HepG2 (cell line): ENCODE data around the gene BCAM. TPM values are rescaled to one million over a fixed set of nuclear protein-coding genes. Genes with fewer than 3 reads are reported as not detected.

Experiments used
- AHR ChIP-seq: IDR thresholded peaks from 2 replicates; pipeline ENCODE4 v1.6.1; 2018; ENCODE audit warnings: missing genetic modification reagents, missing compliant biosample characterization
- ARNT ChIP-seq: fragments of 450-650 bp; IDR thresholded peaks from 2 replicates; pipeline ENCODE4 v1.6.1; 2017
- BORCS8-MEF2B ChIP-seq: sonication (generic); formaldehyde crosslinking; IDR thresholded peaks from 2 replicates; pipeline ENCODE4 v1.8.0; 2022; ENCODE audit warnings: mild to moderate bottlenecking, missing genetic modification reagents
- BRCA1 ChIP-seq: sonication (generic); formaldehyde crosslinking; IDR thresholded peaks from 2 replicates; pipeline ENCODE4 v1.4.0; 2020; ENCODE audit warnings: missing genetic modification reagents
- FOXJ3 ChIP-seq: sonication (generic); formaldehyde crosslinking; IDR thresholded peaks from 2 replicates; pipeline ENCODE4 v1.4.0; 2020; ENCODE audit warnings: missing genetic modification reagents, mild to moderate bottlenecking, borderline replicate concordance
- GATAD1 ChIP-seq: IDR thresholded peaks from 2 replicates; pipeline ENCODE4 v1.6.1; 2016; ENCODE audit warnings: missing genetic modification reagents, missing compliant biosample characterization
- GATAD2A ChIP-seq: IDR thresholded peaks from 2 replicates; pipeline ENCODE4 v1.6.1; 2016
- KDM5A ChIP-seq: fragments of 200-600 bp; sonication (generic); IDR thresholded peaks from 2 replicates; pipeline ENCODE4 v1.7.0; 2018; ENCODE audit warnings: antibody characterized with exemption, mild to moderate bottlenecking, low read length, borderline replicate concordance
- MTA3 ChIP-seq: sonication (generic); formaldehyde crosslinking; IDR thresholded peaks from 2 replicates; pipeline ENCODE4 v1.4.0; 2020; ENCODE audit warnings: missing genetic modification reagents
- NFE2L1 ChIP-seq: sonication (generic); formaldehyde crosslinking; IDR thresholded peaks from 2 replicates; pipeline ENCODE4 v1.4.0; 2020; ENCODE audit warnings: missing genetic modification reagents, mild to moderate bottlenecking, borderline replicate concordance
- PAX8 ChIP-seq: sonication (generic); formaldehyde crosslinking; IDR thresholded peaks from 2 replicates; pipeline ENCODE4 v1.8.0; 2022; ENCODE audit warnings: mild to moderate bottlenecking, missing genetic modification reagents, borderline replicate concordance
- POGZ ChIP-seq: sonication (generic); formaldehyde crosslinking; IDR thresholded peaks from 2 replicates; pipeline ENCODE4 v1.4.0; 2020; ENCODE audit warnings: mild to moderate bottlenecking, missing genetic modification reagents
- PTBP1 ChIP-seq: fragments of 200-400 bp; formaldehyde crosslinking; IDR thresholded peaks from 2 replicates; pipeline ENCODE4 v1.6.1; 2018; ENCODE audit warnings: low read length, low read depth; ENCODE audit not compliant: poor library complexity, severe bottlenecking
- RCOR2 ChIP-seq: IDR thresholded peaks from 2 replicates; pipeline ENCODE4 v1.6.1; 2016; ENCODE audit warnings: missing biosample characterization, missing genetic modification reagents
- SP140L ChIP-seq: sonication (generic); formaldehyde crosslinking; IDR thresholded peaks from 2 replicates; pipeline ENCODE4 v1.4.0; 2020; ENCODE audit warnings: missing genetic modification reagents, borderline replicate concordance
- SP2 ChIP-seq: sonication (generic); formaldehyde crosslinking; IDR thresholded peaks from 2 replicates; pipeline ENCODE4 v1.5.1; 2020; ENCODE audit warnings: mild to moderate bottlenecking, missing genetic modification reagents
- TAF1 ChIP-seq: sonication (generic); formaldehyde crosslinking; IDR thresholded peaks from 2 replicates; pipeline ENCODE4 v1.4.0; 2020; ENCODE audit warnings: missing genetic modification reagents
- ZFP36L1 ChIP-seq: sonication (generic); formaldehyde crosslinking; IDR thresholded peaks from 2 replicates; pipeline ENCODE4 v1.8.0; 2022; ENCODE audit warnings: mild to moderate bottlenecking, missing genetic modification reagents, moderate library complexity
- ZFP90 ChIP-seq: sonication (generic); formaldehyde crosslinking; IDR thresholded peaks from 2 replicates; pipeline ENCODE4 v1.8.0; 2022; ENCODE audit warnings: missing genetic modification reagents, mild to moderate bottlenecking, inconsistent platforms, borderline replicate concordance
- ZNF138 ChIP-seq: sonication (generic); formaldehyde crosslinking; IDR thresholded peaks from 2 replicates; pipeline ENCODE4 v1.5.0; 2020; ENCODE audit warnings: mild to moderate bottlenecking, low read depth, missing genetic modification reagents
- ZNF20 ChIP-seq: sonication (generic); formaldehyde crosslinking; IDR thresholded peaks from 2 replicates; pipeline ENCODE4 v1.4.0; 2020; ENCODE audit warnings: mild to moderate bottlenecking, moderate library complexity, missing genetic modification reagents
- ZNF766 ChIP-seq: sonication (generic); formaldehyde crosslinking; IDR thresholded peaks from 2 replicates; pipeline ENCODE4 v1.5.0; 2020; ENCODE audit warnings: missing genetic modification reagents, borderline replicate concordance
- polyA plus RNA-seq, 8 experiments: library from polyadenylated mRNA; depleted of rRNA in 3 of 8; stranded (reverse) in 7 of 8; unstranded in 1 of 8; fragments of >200 nt; fragmentation: Illumina TruSeq in 4 of 8; extraction: Trizol in 4 of 8; gene quantifications; 2 replicates each; pipeline versions ENCODE4 v1.2.1 to v1.2.3, GENCODE V29; 2011 to 2016; ENCODE audit warnings: low read depth in 4 of 8, missing spikeins in 1 of 8, mixed read lengths in 1 of 8; ENCODE audit not compliant: insufficient read depth in 1 of 8
- total RNA-seq, 5 experiments: library from RNA; depleted of rRNA; stranded (reverse); fragments of >200 nt; fragmentation: Illumina TruSeq; extraction: Trizol; gene quantifications; 2 replicates each; pipeline ENCODE4 v1.2.3, GENCODE V29; 2016; ENCODE audit warnings: low read depth in 1 of 5
- TF ChIP-seq, protein P1 (sequence below): sonication (generic); formaldehyde crosslinking; IDR thresholded peaks from 2 replicates; pipeline ENCODE4 v1.4.0; 2020; ENCODE audit warnings: missing genetic modification reagents, borderline replicate concordance
- TF ChIP-seq, protein P2 (sequence below): sonication (generic); formaldehyde crosslinking; IDR thresholded peaks from 2 replicates; pipeline ENCODE4 v1.5.0; 2020; ENCODE audit warnings: missing genetic modification reagents
- TF ChIP-seq, protein P3 (sequence below): sonication (generic); formaldehyde crosslinking; conservative IDR thresholded peaks from 2 replicates; pipeline ENCODE4 v1.8.0; 2022; ENCODE audit warnings: mild to moderate bottlenecking, moderate library complexity, missing genetic modification reagents
- TF ChIP-seq, protein P4 (sequence below): sonication (generic); formaldehyde crosslinking; IDR thresholded peaks from 2 replicates; pipeline ENCODE4 v1.5.0; 2020; ENCODE audit warnings: missing genetic modification reagents
- TF ChIP-seq, protein P5 (sequence below): sonication (generic); formaldehyde crosslinking; IDR thresholded peaks from 2 replicates; pipeline ENCODE4 v1.8.1; 2023; ENCODE audit warnings: mild to moderate bottlenecking, missing genetic modification reagents, borderline replicate concordance

The BCAM gene
- total and polyA plus RNA-seq, 2 of the 13 experiments (the other 11 are each of a cell fraction or from before 2014, with no cell fraction given), result 51.2 to 62.7 TPM

DNA sequence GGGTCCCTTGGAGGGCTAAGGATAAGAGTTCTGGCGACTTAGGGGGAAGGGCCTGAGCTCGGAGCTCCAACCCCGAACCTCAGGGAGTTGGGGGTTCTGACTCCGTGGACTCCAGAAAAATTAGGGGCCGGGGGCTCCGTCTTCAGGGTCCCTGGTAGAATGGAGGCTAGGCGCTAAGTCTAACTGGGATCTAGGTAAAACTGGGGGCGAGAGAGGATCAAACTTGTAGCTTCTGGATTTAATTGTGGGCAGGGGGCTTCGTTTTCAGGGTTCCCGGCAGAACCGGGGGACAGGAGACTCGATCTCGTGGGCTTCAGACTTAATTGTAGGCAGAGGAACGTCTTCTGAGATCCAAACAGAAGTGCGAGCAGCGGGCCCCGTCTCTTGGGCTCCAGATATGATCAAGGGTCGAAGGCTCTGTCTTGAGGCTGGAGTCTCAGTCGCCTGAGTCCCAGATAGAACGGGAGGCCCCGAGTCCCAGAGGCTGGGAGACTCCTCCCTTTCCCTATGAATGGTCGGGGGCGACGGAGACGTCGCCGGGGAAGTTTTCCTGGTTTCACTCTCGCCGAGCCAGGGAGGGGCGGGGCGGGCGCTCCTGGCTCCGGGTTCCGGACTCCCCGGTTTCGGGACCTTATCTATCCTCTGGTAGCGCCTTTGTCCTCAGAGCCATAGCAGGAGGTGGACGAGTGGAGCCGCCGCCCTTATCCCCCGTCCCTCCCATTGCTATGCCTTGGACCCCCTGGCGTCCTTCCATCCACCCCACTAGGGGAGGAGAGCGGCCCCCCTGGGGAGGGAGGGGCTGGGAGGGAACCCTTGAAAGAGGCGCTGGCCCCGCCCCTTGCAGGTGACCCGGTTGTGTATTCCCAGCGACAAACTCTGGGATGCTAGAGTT lies 38.5 kb downstream of the BCAM start (continued):
- TF ChIP-seq, protein P1, sequence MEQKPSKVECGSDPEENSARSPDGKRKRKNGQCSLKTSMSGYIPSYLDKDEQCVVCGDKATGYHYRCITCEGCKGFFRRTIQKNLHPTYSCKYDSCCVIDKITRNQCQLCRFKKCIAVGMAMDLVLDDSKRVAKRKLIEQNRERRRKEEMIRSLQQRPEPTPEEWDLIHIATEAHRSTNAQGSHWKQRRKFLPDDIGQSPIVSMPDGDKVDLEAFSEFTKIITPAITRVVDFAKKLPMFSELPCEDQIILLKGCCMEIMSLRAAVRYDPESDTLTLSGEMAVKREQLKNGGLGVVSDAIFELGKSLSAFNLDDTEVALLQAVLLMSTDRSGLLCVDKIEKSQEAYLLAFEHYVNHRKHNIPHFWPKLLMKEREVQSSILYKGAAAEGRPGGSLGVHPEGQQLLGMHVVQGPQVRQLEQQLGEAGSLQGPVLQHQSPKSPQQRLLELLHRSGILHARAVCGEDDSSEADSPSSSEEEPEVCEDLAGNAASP (CRISPR knock-in tag), result no peak
- TF ChIP-seq FOXJ3 (CRISPR knock-in tag), result no peak
- no peak for TF ChIP-seq PAX8 (CRISPR knock-in tag)
- no peak for TF ChIP-seq ZNF766
- no peak for TF ChIP-seq BORCS8-MEF2B (CRISPR knock-in tag)
- TF ChIP-seq, protein P2, sequence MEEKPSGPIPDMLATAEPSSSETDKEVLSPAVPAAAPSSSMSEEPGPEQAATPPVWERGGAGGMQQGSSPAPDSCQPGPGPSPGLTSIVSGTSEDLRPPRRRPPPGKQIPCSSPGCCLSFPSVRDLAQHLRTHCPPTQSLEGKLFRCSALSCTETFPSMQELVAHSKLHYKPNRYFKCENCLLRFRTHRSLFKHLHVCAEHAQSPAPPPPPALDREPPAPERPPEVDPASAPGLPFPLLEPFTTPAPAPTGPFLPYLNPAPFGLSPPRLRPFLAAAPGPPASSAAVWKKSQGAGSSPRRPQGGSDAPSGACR, result 0 out of 2 replicates have a peak, but pooled peaks have one; percentile 1
- TF ChIP-seq ZFP36L1 (CRISPR knock-in tag), result no peak
- TF ChIP-seq ZFP90 (CRISPR knock-in tag), result no peak
- TF ChIP-seq, protein P3, sequence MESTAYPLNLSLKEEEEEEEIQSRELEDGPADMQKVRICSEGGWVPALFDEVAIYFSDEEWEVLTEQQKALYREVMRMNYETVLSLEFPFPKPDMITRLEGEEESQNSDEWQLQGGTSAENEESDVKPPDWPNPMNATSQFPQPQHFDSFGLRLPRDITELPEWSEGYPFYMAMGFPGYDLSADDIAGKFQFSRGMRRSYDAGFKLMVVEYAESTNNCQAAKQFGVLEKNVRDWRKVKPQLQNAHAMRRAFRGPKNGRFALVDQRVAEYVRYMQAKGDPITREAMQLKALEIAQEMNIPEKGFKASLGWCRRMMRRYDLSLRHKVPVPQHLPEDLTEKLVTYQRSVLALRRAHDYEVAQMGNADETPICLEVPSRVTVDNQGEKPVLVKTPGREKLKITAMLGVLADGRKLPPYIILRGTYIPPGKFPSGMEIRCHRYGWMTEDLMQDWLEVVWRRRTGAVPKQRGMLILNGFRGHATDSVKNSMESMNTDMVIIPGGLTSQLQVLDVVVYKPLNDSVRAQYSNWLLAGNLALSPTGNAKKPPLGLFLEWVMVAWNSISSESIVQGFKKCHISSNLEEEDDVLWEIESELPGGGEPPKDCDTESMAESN (CRISPR knock-in tag), result no peak
- peak; percentile 18; the same call in 1 of the 2 replicates for TF ChIP-seq GATAD1 (CRISPR knock-in tag)
- TF ChIP-seq, protein P4, sequence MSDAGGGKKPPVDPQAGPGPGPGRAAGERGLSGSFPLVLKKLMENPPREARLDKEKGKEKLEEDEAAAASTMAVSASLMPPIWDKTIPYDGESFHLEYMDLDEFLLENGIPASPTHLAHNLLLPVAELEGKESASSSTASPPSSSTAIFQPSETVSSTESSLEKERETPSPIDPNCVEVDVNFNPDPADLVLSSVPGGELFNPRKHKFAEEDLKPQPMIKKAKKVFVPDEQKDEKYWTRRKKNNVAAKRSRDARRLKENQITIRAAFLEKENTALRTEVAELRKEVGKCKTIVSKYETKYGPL, result no peak
- no peak for TF ChIP-seq SP2 (CRISPR knock-in tag)
- no peak for TF ChIP-seq BRCA1
- TF ChIP-seq GATAD2A, result 0 out of 2 replicates have a peak, but pooled peaks have one; percentile 10
- peak; percentile 28; the same call in 1 of the 2 replicates for TF ChIP-seq KDM5A
- TF ChIP-seq TAF1, result peak; percentile 21
- TF ChIP-seq POGZ, result no peak
- TF ChIP-seq SP140L (CRISPR knock-in tag), result no peak
- TF ChIP-seq, protein P5, sequence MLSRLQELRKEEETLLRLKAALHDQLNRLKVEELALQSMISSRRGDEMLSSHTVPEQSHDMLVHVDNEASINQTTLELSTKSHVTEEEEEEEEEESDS, result no peak
- TF ChIP-seq ZNF20 (CRISPR knock-in tag), result no peak
- TF ChIP-seq PTBP1, result no peak
- TF ChIP-seq ARNT, result no peak
- no peak for TF ChIP-seq MTA3 (CRISPR knock-in tag)
- no peak for TF ChIP-seq RCOR2 (CRISPR knock-in tag)
- TF ChIP-seq NFE2L1 (CRISPR knock-in tag), result no peak
- no peak for TF ChIP-seq AHR (CRISPR knock-in tag)
- no peak for TF ChIP-seq ZNF138 (CRISPR knock-in tag)
